Erythroblast (primary cell): ENCODE data around the gene ARSA.

Experiments
- GATA1 ChIP-seq: IDR thresholded peaks from 2 replicates; pipeline ENCODE4 v1.6.1; 2011; ENCODE audit warnings: low read depth, mild to moderate bottlenecking, control low read depth, low read length, moderate library complexity
- POLR2A ChIP-seq: IDR thresholded peaks from 2 replicates; pipeline ENCODE4 v1.6.1; 2011; ENCODE audit warnings: mild to moderate bottlenecking, low read length

- TF ChIP-seq POLR2A (no peak), GATA1 (no peak)
Observed at GRCh38 chr22:50621948-50622722, 5.8 kb downstream of the ARSA start.
